ENCODE measurements around the gene GCDH. TPM values are rescaled to one million over a fixed set of nuclear protein-coding genes. Genes with fewer than 3 reads are reported as not detected.

The GCDH gene
- total and polyA plus RNA-seq, 3 donors from 2014 or later: 11.0 to 32.1 (median 30.5) TPM

- no peaks in the 10 kb centered on the region for H3K4me1 ChIP-seq
- no peaks in the 10 kb centered on the region for H3K36me3 ChIP-seq (ENCODE audit: low read depth, missing control alignments)
- TF ChIP-seq POLR2A (IDR thresholded peaks at IDR 0.05) (no peak), CTCF (IDR thresholded peaks at IDR 0.05) (no peak)
- DNase-seq: peak; percentile 80
- 18 to 63% methylated on average over 34 to 70 of the region's 70 CpGs for WGBS, 2 donors
- peak overlapping the region; percentile 15 to 36 for H3K4me3 ChIP-seq
- H3K27me3 ChIP-seq: no peaks in the 10 kb centered on the region
- intact Hi-C loops (cut with DNase I; ENCODE audit: low total_unique reads): no loop called here
- H3K27ac ChIP-seq: no peak overlapping the region
- no peaks in the 10 kb centered on the region for H3K9me3 ChIP-seq
These were observed 17.7 kb upstream of the GCDH start for GRCh38 chr19:12872941-12873890.

- H3K4me3 ChIP-seq: peak overlapping the region; percentile 15 to 36
- DNase-seq: no peak
- intact Hi-C loops (cut with DNase I; ENCODE audit: low total_unique reads): no loop called here
- H3K36me3 ChIP-seq (ENCODE audit: low read depth, missing control alignments): no peaks in the 10 kb centered on the region
- no peaks in the 10 kb centered on the region for H3K27me3 ChIP-seq
- no peaks in the 10 kb centered on the region for H3K9me3 ChIP-seq
- H3K4me1 ChIP-seq: no peaks in the 10 kb centered on the region
- TF ChIP-seq CTCF (IDR thresholded peaks at IDR 0.05) (no peak), POLR2A (IDR thresholded peaks at IDR 0.05) (no peak)
- H3K27ac ChIP-seq: no peak overlapping the region
- 86 to 90% methylated on average over 2 to 82 of the region's 86 CpGs for WGBS, 2 donors
These were observed 16.8 kb upstream of the GCDH start for GRCh38 chr19:12873891-12874745.

GRCh38 chr19:12875086-12875485 lies 15.9 kb upstream of the GCDH start:
- WGBS, 2 donors: 78 to 83% methylated on average over 6 of the region's 6 CpGs
- TF ChIP-seq CTCF (IDR thresholded peaks at IDR 0.05) (no peak), POLR2A (IDR thresholded peaks at IDR 0.05) (no peak)
- no peaks in the 10 kb centered on the region for H3K4me1 ChIP-seq
- H3K4me3 ChIP-seq: no peak overlapping the region
- H3K36me3 ChIP-seq (ENCODE audit: low read depth, missing control alignments): no peaks in the 10 kb centered on the region
- H3K27me3 ChIP-seq: no peaks in the 10 kb centered on the region
- intact Hi-C loops (cut with DNase I; ENCODE audit: low total_unique reads): no loop called here
- no peaks in the 10 kb centered on the region for H3K9me3 ChIP-seq
- DNase-seq: no peak
- H3K27ac ChIP-seq: no peak overlapping the region

GRCh38 chr19:12880551-12881171 lies 10.3 kb upstream of the GCDH start:
- peaks cover 6% of the 10 kb centered on the region for H3K4me1 ChIP-seq
- no peaks in the 10 kb centered on the region for H3K36me3 ChIP-seq (ENCODE audit: low read depth, missing control alignments)
- H3K9me3 ChIP-seq: no peaks in the 10 kb centered on the region
- TF ChIP-seq POLR2A (IDR thresholded peaks at IDR 0.05): no peak
- TF ChIP-seq CTCF (IDR thresholded peaks at IDR 0.05): no peak
- peak overlapping the region; percentile 63 to 78 for H3K4me3 ChIP-seq
- H3K27me3 ChIP-seq: no peaks in the 10 kb centered on the region
- H3K27ac ChIP-seq: peak overlapping the region; percentile 67 to 86
- intact Hi-C loops (cut with DNase I; ENCODE audit: low total_unique reads): no loop called here
- peak; percentile 41 for DNase-seq
- WGBS, 2 donors: 11 to 13% methylated on average over 28 to 29 of the region's 29 CpGs
